ENCODE data around the gene CSNK1G1.
"Not testable (repeated sequence)": the region's sequence is repeated elsewhere in the genome, so short reads cannot be mapped to it uniquely, and the experiment has no call there.

The CSNK1G1 gene

DNA sequence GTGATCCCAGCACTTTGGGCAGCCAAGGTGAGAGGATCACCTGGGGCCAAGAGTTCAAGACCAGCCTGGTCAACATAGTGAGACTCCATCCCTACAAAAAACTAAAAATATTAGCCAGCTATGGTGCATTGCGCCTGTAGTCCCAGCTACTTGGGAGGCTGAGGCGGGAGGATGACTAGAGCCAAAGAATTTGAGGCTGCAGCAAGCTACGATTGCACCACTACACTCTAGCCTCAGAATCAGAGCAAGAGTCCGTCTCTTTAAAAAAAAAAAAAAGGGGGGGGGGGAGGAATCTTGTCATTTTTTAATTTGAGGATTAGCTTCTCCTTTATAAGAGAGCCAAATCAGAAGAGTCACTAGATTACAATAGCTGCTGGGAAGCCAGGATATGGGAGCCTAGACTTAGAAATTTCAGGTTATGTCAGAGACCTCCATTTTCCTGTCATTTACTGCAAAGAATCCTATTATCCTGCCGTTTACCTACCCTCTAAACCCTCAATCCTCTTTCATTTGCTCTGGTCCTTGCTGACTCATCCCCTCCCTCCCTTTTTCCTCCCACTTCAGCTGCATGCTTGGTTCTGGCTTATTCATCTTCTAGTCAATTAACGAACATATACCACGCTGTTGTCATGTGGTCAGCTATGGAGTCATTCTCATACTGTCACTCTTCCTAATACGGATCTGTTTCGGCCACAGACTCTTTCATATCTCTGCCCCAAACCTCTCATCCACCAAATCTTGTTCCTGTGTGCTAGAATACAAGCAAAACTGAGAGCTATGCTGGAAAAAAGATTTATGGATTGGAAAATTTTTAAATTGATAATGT, 109.4 kb downstream of the CSNK1G1 start:
- in situ Hi-C loops (cut with MboI; ENCODE audit: low sequenced_read_pairs), result no loop called here

DNA sequence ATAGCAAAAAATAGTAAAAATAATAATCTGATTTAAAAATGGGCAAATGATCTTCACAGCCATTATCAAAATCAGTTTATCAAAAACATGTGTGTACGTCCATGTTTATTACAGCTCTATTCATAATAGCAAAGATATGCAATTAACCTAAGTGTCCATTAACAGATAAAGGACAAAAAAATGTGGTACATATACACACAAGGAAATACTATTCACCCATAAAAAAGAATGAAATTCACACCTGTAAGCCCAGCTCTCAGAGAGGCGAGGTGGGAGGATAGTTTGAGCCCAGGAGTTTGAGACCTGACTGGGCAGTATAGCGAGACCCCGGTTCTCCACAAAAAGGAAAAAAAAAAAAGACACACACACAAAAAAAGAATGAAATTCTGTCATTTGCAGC, 110.6 kb downstream of the CSNK1G1 start:
- in situ Hi-C loops (cut with MboI; ENCODE audit: low sequenced_read_pairs), result no loop called here

DNA sequence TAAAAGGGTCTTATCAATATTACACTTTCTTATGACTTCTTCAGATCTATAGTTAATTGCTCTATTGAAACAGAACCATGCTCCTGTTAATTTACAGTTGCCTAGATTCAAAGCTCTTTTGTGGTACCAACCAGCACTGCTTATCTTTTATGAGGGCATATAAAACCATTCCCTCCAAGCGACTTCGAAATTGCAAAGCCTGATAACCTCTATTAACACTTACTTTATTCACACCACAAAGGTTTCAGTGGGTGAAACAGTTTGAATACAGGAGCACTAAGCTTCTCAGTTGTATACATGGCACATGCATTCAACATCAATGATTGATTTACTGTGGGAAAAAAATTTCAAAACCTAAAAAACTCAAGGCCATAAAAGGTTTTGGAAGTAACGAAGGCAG, 118.3 kb downstream of the CSNK1G1 start:
- in situ Hi-C loops (cut with MboI; ENCODE audit: low sequenced_read_pairs), result no loop called here

DNA sequence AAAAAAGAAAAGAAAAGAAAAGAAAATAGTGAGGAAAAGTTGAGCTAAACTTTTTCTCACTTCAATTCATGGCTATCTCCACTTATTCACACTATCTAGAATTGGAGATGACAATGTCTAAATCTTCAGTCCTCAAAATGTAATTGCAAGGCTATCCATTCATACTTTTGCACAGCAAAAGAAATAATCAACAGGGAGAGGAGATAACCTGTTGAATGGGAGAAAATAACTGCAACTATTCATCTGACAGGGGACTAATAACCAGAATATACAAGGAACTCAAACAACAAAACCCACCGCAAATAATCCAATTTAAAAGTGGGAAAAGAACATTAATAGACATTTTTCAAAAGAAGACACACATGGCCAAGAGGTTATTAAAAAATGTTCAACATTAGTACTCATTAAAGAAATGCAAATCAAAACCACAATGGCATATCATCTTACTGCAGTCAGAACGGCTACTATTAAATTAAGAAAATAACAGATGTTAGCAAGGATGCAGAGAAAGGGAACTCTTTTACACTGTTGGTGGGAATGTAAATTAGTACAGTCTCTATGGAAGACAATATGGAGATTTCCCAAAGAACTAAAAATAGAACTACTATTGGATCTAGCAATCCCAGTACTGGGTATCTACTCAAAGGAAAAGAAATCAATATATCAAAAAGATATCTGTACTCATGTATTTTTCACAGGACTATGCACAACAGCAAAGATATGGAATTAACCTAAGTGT, 119.6 kb downstream of the CSNK1G1 start:
- in situ Hi-C loops (cut with MboI; ENCODE audit: low sequenced_read_pairs), result no loop called here

DNA sequence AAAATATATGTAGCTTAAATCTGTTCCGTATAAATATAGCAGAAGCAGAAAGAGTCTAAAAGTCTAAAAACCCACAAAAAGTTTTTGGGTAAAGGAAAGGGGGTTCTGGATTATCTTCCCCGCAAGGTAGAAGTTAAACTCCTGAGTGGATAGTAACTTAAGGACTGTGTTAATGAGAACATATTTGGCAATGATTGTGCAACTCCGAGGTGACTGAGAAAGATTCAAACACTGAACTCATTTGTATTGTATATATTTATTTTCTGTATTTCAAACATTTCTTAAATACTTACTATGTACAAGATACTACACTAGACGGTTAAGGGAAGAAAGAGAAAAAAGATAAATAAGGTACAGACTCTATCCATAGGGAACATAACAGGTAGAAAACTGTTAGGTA, 120.4 kb downstream of the CSNK1G1 start:
- in situ Hi-C loops (cut with MboI; ENCODE audit: low sequenced_read_pairs), result no loop called here

DNA sequence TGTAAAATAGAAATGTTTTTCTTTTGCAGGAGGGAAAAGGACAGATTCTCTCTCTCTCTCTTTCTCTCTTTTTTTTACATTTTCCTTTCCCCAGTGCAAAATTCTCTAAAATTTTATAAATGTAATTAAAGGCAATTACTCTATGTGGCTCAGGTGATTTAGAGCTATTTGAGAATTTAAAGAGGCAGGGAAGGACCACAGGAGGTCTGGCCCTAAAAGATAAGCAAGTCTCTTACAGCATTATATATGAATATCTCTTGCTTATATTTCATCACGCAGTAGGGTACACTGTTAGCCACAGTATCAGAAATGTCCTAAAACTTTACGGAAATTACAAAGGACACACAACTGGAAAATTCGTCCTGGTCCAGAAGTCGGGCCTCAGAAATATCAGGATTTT, 122.7 kb downstream of the CSNK1G1 start:
- in situ Hi-C loops (cut with MboI; ENCODE audit: low sequenced_read_pairs), result no loop called here

DNA sequence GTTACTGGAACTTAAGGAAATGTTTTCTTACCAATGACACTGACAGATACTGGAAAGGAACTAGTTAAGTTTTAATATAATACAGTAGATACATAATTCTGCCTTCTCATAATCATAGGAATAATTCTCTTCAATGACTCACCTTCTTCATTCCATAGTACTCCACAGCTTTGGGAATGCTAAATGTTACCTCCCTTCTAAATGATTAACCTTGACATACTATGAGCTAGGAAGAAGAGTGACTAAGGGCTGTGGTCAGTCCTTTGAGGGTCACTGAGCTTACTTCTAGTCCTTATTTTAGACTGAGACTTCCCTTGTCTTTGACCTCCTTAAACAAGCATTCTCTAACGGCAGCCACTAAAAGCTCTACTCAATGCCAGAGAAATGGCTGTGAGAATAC, 123.6 kb downstream of the CSNK1G1 start:
- in situ Hi-C loops (cut with MboI; ENCODE audit: low sequenced_read_pairs), result no loop called here

DNA sequence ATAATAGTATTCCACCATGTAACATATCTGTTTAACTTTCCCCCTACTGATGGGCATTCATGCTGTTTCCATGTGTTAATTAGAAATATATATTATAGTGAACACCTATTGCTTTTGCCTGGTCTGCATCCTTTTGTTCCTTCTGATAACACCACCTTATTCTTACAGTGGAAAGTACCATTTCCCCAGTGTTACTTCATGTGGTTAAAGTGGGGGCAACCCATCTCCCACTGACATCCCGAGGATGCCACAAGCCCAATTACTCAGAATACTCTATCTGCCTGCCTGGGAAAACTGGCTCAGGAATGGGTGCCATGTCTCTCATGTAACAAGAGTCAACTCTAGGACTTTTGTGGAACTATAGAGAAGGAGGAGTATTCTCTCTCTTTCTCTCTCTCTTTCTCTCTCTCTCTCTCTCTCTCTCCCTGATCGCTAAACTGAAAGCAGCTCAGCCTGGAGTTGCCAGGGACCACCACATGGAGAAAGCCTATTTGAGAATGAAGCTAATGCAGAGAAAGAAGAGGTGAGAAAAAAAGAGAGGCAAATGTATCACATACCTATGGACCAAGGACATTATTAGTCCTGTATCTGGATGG, 126.7 kb downstream of the CSNK1G1 start:
- in situ Hi-C loops (cut with MboI; ENCODE audit: low sequenced_read_pairs), result no loop called here

DNA sequence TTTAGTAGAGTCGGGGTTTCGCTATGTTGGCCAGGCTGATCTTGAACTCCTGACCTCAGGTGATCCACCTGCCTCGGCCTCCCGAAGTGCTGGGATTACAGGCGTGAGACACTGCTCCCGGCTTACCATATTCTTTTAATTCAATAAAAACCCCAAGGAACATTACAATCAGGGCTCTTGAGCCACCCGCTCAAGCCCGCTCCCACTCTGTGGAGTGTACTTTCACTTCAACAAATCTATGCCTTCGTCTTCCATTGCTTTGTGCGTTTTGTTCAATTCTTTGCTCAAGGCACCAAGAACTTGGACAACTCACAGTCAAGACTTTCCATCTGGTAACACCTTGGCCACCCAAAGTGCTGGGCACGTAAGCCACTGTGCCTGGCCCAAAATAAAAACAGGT, 130.2 kb downstream of the CSNK1G1 start:
- in situ Hi-C loops (cut with MboI; ENCODE audit: low sequenced_read_pairs), result no loop called here

DNA sequence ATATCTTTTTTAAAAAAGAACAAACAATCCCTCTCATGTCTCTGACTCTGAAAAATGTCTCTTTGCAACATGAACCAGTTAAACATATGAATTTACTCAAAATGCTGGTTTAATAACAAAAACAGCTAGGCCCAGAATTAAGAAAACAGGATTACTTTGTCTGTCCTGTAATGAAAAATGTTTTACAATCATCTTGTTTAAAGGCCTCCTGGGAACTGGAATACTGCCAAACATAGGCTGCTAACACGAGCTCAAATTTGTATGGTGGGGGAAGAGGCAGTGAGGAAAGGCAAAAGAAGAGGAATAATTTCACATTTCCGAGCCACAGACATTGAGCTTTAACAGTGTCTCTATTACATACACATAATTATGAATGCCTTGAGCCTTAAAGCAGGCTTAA, 131.5 kb downstream of the CSNK1G1 start:
- in situ Hi-C loops (cut with MboI; ENCODE audit: low sequenced_read_pairs), result no loop called here

DNA sequence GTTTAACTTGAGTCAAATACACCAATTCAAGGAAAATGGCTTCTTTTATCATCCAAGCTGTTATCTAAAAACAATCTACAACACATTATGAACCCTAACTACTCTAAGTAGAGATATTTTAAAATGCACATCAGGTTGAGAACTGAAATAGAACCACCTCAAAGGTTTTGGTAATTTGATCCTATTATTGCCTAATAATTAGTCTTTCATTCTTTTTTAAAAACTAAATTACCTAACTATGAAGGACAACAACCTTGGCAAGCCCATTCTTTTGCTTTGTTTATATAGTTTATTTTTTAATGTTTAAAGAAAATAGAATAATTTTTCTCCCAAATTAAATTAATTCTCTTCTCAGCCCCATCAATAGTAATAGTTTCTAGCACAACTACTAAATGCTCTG, 132.1 kb downstream of the CSNK1G1 start:
- in situ Hi-C loops (cut with MboI; ENCODE audit: low sequenced_read_pairs), result no loop called here

DNA sequence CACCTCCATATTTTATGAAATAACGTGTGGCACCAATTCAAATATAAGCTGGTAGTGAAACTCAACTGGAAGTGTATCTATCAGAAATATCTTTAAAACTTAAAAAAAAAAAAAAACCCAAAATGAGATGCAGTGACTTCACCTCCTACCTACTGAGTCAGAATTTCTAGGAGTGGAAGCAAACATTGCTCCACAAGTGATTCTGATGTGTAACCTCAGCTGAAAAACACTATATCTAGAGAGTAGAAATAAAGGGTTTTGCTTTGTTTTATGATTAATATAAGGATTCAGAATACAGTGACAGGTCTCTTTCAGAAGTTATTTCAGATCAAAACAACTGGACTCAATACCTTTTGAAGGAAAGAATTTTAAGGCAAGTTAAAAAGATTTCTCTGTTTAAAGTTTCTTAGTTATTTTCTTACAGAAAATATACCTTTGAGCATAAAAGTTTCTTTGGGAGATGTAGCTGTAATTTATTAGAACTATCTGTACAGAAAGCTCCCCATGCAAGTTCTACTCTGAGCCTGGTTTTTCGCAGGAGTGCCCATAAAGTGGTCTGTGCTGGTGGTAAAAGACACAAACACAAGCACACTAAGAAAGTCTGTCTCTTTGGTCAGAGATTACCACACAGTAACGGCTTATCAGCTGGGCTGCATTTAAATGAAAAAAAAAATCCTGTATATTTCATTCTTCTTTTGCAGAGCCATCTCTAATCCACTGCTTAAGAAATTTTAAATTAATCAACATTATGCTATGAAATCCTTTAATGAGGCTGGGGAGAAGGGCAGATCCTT, 133.2 kb downstream of the CSNK1G1 start:
- in situ Hi-C loops (cut with MboI; ENCODE audit: low sequenced_read_pairs), result no loop called here

DNA sequence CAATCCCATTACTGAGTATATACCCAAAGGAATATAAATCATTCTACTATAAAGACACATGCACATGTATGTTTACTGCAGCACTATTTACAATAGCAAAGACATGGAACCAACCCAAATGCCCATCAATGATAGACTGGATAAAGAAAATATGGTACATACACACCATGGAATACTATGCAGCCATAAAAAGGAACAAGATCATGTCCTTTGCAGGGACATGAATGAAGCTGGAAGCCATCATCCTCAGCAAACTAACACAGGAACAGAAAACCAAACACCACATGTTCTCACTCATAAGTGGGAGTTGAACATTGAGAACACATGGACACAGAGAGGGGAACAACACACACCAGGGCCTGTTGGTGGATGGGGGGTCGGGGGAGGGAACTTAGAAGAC, 134.1 kb downstream of the CSNK1G1 start:
- in situ Hi-C loops (cut with MboI; ENCODE audit: low sequenced_read_pairs), result not testable (repeated sequence)

DNA sequence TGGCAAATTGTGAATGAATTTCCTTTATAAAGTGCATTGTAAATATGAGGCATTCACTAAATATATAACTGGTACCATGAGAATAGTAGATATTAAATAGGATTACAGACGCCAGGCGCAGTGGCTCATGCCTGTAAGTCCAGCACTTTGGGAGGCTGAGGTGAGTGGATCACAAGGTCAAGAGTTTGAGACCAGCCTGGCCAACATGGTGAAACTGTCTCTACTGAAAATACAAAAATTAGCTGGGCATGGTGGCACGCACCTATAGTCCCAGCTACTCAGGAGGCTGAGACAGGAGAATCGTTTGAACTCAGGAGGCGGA, 138.6 kb downstream of the CSNK1G1 start:
- in situ Hi-C loops (cut with MboI; ENCODE audit: low sequenced_read_pairs), result not testable (repeated sequence)

DNA sequence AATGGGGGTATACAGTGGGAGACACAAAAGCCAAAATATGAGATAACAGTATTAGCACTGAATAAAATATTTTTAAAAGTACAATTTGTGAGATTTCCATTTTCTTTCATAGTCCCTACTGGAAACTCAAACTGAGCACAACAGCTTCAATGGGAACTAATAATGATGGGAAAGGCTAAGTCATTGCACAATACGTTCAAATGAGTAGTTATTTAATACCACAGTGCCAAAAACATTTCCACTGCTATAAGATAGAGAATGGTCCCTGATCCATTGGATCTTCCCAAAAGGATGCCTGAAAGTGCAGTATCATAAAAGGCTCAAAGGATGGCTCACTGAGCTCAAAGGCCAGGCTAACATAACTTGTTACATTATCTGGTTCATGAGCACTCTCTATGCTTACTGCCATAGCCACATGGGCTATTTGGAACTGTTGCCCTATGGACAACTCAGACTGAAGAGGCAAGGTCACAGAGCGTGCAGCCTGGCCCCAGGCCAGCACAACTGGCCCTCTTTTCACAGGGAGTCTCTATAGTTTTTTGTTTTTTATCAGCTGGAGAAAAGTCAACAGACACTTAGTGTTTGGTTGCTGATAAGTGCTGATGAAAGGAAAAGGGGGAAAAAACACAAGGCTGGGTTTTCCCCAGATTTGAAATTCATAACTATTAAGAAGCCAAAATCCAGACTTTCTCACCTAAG, 139.1 kb downstream of the CSNK1G1 start:
- in situ Hi-C loops (cut with MboI; ENCODE audit: low sequenced_read_pairs), result no loop called here

DNA sequence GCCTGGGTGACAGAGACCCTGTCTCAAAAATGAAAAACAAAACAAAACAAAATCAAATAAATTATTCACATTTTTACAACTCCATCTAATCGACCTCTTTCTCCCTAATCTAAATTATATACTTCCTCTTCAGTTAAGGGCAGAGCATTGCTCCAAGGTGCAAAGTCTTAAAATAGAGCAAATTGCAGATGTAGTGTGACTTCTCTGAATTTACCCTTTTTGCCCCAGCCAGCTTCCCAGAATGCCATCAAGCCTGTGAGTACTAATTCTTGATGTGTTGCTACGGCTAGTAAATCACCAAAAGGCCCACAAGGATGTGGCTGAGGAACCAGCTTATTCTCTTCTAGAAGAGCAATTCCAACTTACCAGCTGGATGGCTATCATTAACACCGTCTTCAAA, 139.8 kb downstream of the CSNK1G1 start:
- in situ Hi-C loops (cut with MboI; ENCODE audit: low sequenced_read_pairs), result no loop called here

DNA sequence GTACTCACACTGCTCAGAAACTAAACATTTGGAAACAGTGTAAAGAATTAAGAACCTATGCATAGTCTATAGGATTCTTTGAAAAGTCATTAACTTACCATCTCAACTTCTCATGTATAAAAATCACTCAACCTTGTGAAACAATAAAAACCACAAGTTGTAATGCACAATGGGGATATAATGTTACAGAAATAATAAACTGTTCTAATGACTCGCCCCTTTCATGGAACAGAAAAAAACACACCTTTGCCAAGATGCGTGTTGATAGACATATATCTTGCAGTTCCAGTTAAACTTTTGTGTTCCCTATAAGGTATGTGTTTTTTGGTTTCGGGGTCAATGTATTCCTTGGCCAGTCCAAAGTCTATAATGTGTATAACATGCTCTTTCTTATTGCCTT, 142.3 kb downstream of the CSNK1G1 start:
- in situ Hi-C loops (cut with MboI; ENCODE audit: low sequenced_read_pairs), result no loop called here

DNA sequence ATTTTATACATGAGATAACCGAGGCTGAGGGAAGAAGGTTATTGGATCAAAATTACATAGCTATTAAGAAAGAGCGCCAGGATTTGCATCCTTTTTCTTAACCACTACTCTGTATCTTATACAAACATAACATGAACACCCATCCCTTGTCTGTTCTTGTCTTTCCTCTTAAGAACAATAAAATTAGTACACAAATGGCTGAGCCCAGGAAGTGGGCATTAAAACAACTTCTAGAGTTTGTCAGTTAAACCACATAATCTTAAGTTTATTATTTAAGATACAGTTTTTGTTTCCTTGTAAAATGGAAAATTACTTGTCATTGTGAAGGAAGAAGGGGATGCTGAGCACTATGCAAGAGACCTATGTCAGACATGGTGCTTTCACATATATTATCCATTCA, 144.3 kb downstream of the CSNK1G1 start:
- in situ Hi-C loops (cut with MboI; ENCODE audit: low sequenced_read_pairs), result no loop called here

DNA sequence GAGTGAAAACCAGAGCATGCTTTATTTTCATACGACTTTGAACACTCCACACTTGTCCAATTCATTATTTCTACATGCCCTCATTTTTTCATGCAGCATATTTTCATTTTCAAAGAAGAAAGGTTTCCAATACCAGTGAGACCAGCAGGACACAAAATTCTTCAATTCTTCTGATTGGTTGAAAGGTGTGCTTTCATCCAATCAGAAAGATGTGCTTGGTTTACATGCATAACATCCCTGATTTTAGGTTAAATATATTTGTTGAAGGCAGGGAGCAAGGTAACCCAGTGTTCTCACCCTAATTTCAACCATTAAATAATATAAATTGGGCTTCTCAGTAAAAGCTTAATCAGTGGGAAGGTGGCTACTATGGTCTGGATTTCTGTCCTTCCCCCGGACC, 145.6 kb downstream of the CSNK1G1 start:
- in situ Hi-C loops (cut with MboI; ENCODE audit: low sequenced_read_pairs), result no loop called here

DNA sequence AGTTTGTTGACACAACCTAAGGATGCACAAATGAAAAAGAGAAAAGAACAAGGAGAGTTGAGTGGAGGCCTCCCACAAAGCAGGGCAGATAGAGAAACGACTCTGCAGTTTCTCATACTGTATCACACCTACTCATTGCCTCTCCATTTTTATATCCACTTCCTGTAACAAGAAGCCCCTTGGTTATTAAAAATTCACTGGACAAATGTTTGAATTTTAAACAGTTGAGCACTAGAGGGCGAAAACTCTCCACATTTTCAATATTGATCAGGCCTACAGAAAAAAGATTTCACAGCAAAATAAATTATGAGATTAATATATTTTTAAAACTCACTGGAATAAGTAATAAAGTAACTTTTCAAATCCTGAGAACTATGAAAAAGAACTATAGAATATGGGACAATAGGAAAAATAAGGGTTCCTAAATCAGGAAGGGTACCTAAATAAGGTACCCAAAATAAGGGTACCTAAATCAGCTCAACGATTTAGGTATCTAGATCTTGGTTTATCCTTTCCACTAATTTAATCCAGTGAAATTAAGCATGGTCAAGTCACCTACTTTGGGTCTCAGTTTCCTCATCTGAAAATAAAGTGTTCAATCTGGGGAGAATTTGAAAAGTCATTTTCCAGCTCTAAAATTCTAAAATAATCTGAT, 146.2 kb downstream of the CSNK1G1 start:
- in situ Hi-C loops (cut with MboI; ENCODE audit: low sequenced_read_pairs), result no loop called here

Data from HL-60/S4 (cell line).